Breast epithelium (tissue), 4 donors: Measurements from ENCODE around the gene SLC2A13. TPM values are rescaled to one million over a fixed set of nuclear protein-coding genes. Genes with fewer than 3 reads are reported as not detected.

Source experiments
- DNase-seq, 2 donors: peaks; one replicate each; pipeline ENCODE4 v3.0.0-alpha.2; 2019; ENCODE audit warnings: low spot score in 2 of 2
- H3K27ac ChIP-seq, 2 donors: fragments of 200-600 bp; sonication (generic) in 1 of 2; one replicate each; pipeline ENCODE4 v1.5.1; 2016 to 2019; ENCODE audit warnings: mild to moderate bottlenecking in 1 of 2
- H3K27me3 ChIP-seq, 2 donors: fragments of 200-600 bp; sonication (generic) in 1 of 2; one replicate each; pipeline versions ENCODE4 v1.5.1 to v1.6.0; 2017 to 2019; ENCODE audit warnings: control low read depth in 1 of 2, mild to moderate bottlenecking in 1 of 2
- H3K36me3 ChIP-seq: fragments of 200-600 bp; one replicate; pipeline ENCODE4 v1.5.1; 2019
- H3K4me1 ChIP-seq, 2 donors: fragments of 200-600 bp; sonication (generic); one replicate each; pipeline ENCODE4 v1.5.1; 2016 to 2019; ENCODE audit warnings: control low read depth in 1 of 2
- H3K4me3 ChIP-seq, 3 donors: fragments of 200-600 bp; sonication (generic); 1 replicate in 2 of 3; 2 replicates in 1 of 3; pipeline ENCODE4 v1.5.1; 2016 to 2019; ENCODE audit warnings: mild to moderate bottlenecking in 3 of 3, moderate library complexity in 2 of 3
- H3K9me3 ChIP-seq, 2 donors: fragments of 200-600 bp; sonication (generic) in 1 of 2; one replicate each; pipeline ENCODE4 v1.5.1; 2016 to 2019; ENCODE audit warnings: control low read depth in 1 of 2
- CTCF ChIP-seq, 3 donors: fragments of 450-650 bp; IDR thresholded peaks; one replicate each; pipeline ENCODE4 v1.5.1; 2016 to 2017; ENCODE audit warnings: antibody characterized with exemption in 3 of 3, mild to moderate bottlenecking in 3 of 3, moderate library complexity in 3 of 3
- POLR2A ChIP-seq: fragments of 450-650 bp; IDR thresholded peaks from one replicate; pipeline ENCODE4 v1.6.1; 2016; ENCODE audit warnings: antibody characterized with exemption, mild to moderate bottlenecking, moderate library complexity
- POLR2AphosphoS5 ChIP-seq, 3 donors: sonication (generic); formaldehyde crosslinking; IDR thresholded peaks; one replicate each; pipeline ENCODE4 v1.6.1; 2017; ENCODE audit warnings: antibody characterized with exemption in 3 of 3
- intact Hi-C: fragments of 100-400 bp; cut with DNase I; formaldehyde crosslinking; loops from one replicate; pipeline ENCODE4 v1.15.1; 2023; ENCODE audit warnings: low total_unique reads
- total RNA-seq, 3 donors: library from RNA; depleted of rRNA; stranded (reverse); fragments of >200 nt; gene quantifications; one replicate each; pipeline ENCODE4 v1.1.0, GENCODE V29; 2016

Gene SLC2A13
- total RNA-seq, 3 donors from 2014 or later, result 17.1 to 32.2 (median 22.0) TPM

- no peak for DNase-seq
- Histone ChIP-seq H3K9me3 (no peaks in the 10 kb centered on the region), H3K4me1 (no peaks in the 10 kb centered on the region), H3K27me3 (no peaks in the 10 kb centered on the region), H3K36me3 (no peaks in the 10 kb centered on the region), H3K4me3 (no peak overlapping the region), H3K27ac (no peak overlapping the region)
- TF ChIP-seq POLR2AphosphoS5 (IDR thresholded peaks at IDR 0.05) (no peak), POLR2A (no peak), CTCF (IDR thresholded peaks at IDR 0.05) (no peak)
- intact Hi-C loops, result no loop called here
These were observed 219.8 kb downstream of the SLC2A13 start for GRCh38 chr12:39886106-39886505.

- TF ChIP-seq POLR2AphosphoS5 (IDR thresholded peaks at IDR 0.05) (no peak), POLR2A (no peak), CTCF (IDR thresholded peaks at IDR 0.05) (no peak)
- Histone ChIP-seq H3K4me3 (no peak overlapping the region), H3K9me3 (no peaks in the 10 kb centered on the region), H3K27ac (no peak overlapping the region), H3K4me1 (no peaks in the 10 kb centered on the region), H3K36me3 (no peaks in the 10 kb centered on the region), H3K27me3 (no peaks in the 10 kb centered on the region)
- DNase-seq, result no peak
- intact Hi-C loops, result no loop called here
These were observed 221.2 kb downstream of the SLC2A13 start for GRCh38 chr12:39884616-39885125.

- no peak for DNase-seq
- intact Hi-C loops, result no loop called here
- H3K36me3 ChIP-seq, result no peaks in the 10 kb centered on the region
- no peak overlapping the region for H3K27ac ChIP-seq
- peaks cover 10 to 11% of the 10 kb centered on the region in 2 donors for H3K9me3 ChIP-seq
- no peak overlapping the region for H3K4me3 ChIP-seq
- TF ChIP-seq POLR2A, result no peak
- no peak for TF ChIP-seq POLR2AphosphoS5 (IDR thresholded peaks at IDR 0.05)
- TF ChIP-seq CTCF (IDR thresholded peaks at IDR 0.05), result no peak
- H3K4me1 ChIP-seq, result no peaks in the 10 kb centered on the region
- no peaks in the 10 kb centered on the region for H3K27me3 ChIP-seq
These were observed 222.5 kb downstream of the SLC2A13 start for GRCh38 chr12:39883411-39883810.

GRCh38 chr12:39878753-39879152 is 227.1 kb downstream of the SLC2A13 start:
- intact Hi-C loops, result no loop called here
- peaks cover 11 to 18% of the 10 kb centered on the region in 2 donors for H3K9me3 ChIP-seq
- no peaks in the 10 kb centered on the region for H3K4me1 ChIP-seq
- no peak overlapping the region for H3K27ac ChIP-seq
- DNase-seq, result no peak
- H3K27me3 ChIP-seq, result no peaks in the 10 kb centered on the region
- H3K36me3 ChIP-seq, result no peaks in the 10 kb centered on the region
- no peak overlapping the region for H3K4me3 ChIP-seq
- TF ChIP-seq CTCF (IDR thresholded peaks at IDR 0.05), result no peak
- no peak for TF ChIP-seq POLR2AphosphoS5 (IDR thresholded peaks at IDR 0.05)
- no peak for TF ChIP-seq POLR2A

- H3K4me1 ChIP-seq, result no peaks in the 10 kb centered on the region
- H3K27ac ChIP-seq, result no peak overlapping the region
- intact Hi-C loops, result no loop called here
These were observed 230.2 kb downstream of the SLC2A13 start for GRCh38 chr12:39875721-39876120.

More at GRCh38 chr12:39875721-39876120, 230.2 kb downstream of the SLC2A13 start:
- no peaks in the 10 kb centered on the region for H3K27me3 ChIP-seq
- DNase-seq, result no peak
- no peak overlapping the region for H3K4me3 ChIP-seq
- H3K9me3 ChIP-seq, result peaks cover 11 to 18% of the 10 kb centered on the region in 2 donors
- TF ChIP-seq POLR2A (no peak), POLR2AphosphoS5 (IDR thresholded peaks at IDR 0.05) (no peak), CTCF (IDR thresholded peaks at IDR 0.05) (no peak)
- H3K36me3 ChIP-seq, result no peaks in the 10 kb centered on the region
